LNCaP clone FGC (cell line): ENCODE results near the gene SMC6.

Experiments
- DNase-seq: peaks from one replicate; pipeline ENCODE4 v3.0.0-alpha.2; 2011; ENCODE audit warnings: low read depth
- H3K4me3 ChIP-seq: 2 replicates; pipeline ENCODE4 v1.5.1; 2011; ENCODE audit warnings: mild to moderate bottlenecking, low read depth, low read length, control low read depth
- TF ChIP-seq, protein P1 (sequence below): IDR thresholded peaks from 2 replicates; pipeline ENCODE4 v1.5.1; 2012; ENCODE audit warnings: mild to moderate bottlenecking; ENCODE audit not compliant: control insufficient read depth, insufficient read depth; ENCODE audit errors: extremely low read depth

The SMC6 gene

DNA sequence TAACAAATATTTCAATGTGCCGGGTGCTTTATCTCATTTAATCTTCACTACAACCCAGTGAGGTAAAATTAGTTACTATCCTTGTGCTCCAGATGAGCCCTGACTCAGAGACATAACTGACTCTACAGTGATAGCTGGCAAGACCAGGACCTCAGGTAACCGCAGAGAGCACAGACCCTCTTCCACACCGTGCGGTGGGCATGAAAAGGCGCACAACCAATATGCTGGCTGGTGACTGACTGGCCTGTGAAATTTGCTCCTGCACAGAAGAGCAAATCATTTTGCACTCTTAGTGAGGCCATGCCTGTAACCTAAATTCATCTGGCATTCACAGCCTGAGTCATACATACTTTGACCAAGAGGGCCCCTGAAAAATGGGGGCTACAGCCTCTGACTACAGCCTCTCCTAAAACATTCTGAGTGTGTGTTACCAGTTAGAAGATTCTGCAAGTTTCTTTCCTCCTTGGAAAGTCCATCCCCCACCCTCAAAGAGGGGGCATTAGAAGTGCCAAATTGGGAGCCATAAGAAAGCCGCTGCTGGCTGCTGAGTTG, 40.3 kb upstream of the SMC6 start:
- H3K4me3 ChIP-seq, result no peak overlapping the region
- TF ChIP-seq, protein P1, sequence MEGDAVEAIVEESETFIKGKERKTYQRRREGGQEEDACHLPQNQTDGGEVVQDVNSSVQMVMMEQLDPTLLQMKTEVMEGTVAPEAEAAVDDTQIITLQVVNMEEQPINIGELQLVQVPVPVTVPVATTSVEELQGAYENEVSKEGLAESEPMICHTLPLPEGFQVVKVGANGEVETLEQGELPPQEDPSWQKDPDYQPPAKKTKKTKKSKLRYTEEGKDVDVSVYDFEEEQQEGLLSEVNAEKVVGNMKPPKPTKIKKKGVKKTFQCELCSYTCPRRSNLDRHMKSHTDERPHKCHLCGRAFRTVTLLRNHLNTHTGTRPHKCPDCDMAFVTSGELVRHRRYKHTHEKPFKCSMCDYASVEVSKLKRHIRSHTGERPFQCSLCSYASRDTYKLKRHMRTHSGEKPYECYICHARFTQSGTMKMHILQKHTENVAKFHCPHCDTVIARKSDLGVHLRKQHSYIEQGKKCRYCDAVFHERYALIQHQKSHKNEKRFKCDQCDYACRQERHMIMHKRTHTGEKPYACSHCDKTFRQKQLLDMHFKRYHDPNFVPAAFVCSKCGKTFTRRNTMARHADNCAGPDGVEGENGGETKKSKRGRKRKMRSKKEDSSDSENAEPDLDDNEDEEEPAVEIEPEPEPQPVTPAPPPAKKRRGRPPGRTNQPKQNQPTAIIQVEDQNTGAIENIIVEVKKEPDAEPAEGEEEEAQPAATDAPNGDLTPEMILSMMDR, result no peak
- no peak for DNase-seq

GRCh38 chr2:17793296-17793695, 39.7 kb upstream of the SMC6 start:
- TF ChIP-seq, protein P1, result no peak
- no peak for DNase-seq

DNA sequence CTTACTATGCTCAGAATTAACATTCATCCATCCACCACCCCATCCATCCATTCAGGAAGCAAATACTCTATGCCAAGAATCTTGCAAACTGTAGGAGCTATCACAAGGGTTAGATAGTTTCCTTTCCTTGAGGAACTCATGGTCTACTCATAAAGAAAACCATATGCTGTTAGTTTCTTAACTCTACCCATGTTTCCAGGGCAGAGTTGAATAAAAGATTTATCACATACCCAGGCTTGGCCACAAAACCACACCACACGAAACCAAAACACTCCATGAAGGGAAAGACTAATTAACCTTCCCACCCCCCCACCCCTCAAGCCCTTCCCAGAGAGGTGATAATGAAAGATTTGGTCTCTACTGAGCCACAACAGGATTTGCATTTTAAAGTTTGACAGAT, 38.9 kb upstream of the SMC6 start:
- H3K4me3 ChIP-seq, result no peak overlapping the region
- DNase-seq, result no peak
- TF ChIP-seq, protein P1, result no peak

More at GRCh38 chr2:17793296-17793695, 39.7 kb upstream of the SMC6 start:
- no peak overlapping the region for H3K4me3 ChIP-seq

DNA sequence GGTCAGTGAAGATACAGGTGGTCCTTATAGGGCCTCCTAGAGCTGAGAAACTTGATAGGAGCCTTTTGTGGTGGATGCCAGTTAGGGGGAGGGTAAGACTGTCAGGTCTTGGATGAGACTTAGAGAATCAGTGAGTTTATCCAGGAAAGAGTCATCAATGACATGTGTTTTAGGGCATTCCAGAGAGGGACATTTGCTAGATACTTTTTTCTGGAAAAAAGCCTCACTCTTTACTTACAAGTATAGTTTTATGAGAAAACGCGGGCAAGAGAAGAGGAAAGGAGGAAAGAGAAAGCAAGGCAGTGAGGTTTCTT, 38.2 kb upstream of the SMC6 start:
- TF ChIP-seq, protein P1, result no peak
- no peak for DNase-seq

DNA sequence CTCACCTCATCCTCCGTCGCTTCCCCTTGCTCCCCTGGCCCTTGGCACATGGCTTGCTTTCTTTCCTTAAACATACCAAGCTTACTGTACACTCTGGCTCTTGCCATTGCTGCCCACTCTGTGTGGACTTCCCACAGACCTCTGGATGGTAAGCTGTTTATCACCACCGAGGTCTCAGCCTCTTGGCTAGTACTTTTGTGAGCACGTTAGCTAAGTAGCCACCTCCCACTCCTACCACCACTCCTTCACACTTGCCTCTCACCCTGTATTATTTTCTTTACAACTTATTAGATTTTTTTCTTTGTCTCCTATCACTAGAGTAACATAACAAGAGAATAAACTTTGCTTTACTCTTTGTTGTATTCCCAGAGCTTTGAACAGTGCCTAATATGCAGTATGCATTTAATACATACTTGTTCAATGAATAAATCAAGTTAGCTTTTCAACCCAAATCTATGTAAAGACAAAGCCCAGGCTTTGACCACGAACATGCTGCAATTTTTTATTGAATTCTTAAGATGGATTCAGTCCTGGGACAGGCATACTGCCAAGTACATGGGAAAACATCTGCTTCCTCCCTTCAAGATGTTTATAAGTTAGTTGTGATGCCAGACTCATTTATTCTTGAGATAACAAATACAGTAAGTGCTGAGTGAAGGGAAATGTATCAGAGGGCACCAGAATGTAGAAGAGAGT, 37.7 kb upstream of the SMC6 start:
- TF ChIP-seq, protein P1, result no peak
- DNase-seq, result no peak
- H3K4me3 ChIP-seq, result no peak overlapping the region

More for the DNA sequence above, 38.2 kb upstream of the SMC6 start:
- no peak overlapping the region for H3K4me3 ChIP-seq

DNA sequence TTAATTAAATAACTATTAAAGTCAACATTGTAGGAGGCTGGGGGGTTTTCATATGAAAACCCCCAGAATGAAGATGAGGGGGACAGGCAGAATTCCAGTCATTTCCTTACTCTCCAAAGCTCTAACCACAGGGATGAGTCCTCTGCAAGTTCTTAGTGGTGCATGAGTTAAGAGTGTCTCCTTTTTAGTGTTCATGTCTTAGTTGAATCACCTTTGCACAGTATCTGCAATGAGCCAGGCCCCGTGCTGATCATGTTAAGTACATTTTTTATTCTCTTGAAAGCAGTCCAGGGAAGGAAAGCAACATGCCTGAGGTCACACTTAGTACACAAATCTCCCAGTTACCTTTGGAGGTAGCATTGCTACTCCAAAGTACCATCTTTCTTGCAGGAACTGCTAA, 36.9 kb upstream of the SMC6 start:
- TF ChIP-seq, protein P1, result no peak
- DNase-seq, result no peak
- H3K4me3 ChIP-seq, result no peak overlapping the region

GRCh38 chr2:17788773-17789172, 35.2 kb upstream of the SMC6 start:
- TF ChIP-seq, protein P1, result no peak
- no peak for DNase-seq
- H3K4me3 ChIP-seq, result no peak overlapping the region
